Body of pancreas (tissue), 4 donors: ENCODE data around the gene FOXL3. TPM values are rescaled to one million over a fixed set of nuclear protein-coding genes. Genes with fewer than 3 reads are reported as not detected.

ENCODE experiments used
- ATAC-seq: fragments of 150-250 bp; one replicate; pipeline ENCODE4 v1.9.1; 2016
- DNase-seq, 4 donors: peaks; one replicate each; pipeline ENCODE4 v3.0.0-alpha.2; 2019
- H3K27ac ChIP-seq, 4 donors: fragments of 200-600 bp; sonication (generic); 1 replicate in 3 of 4; 2 replicates in 1 of 4; pipeline versions ENCODE4 v1.5.1 to v1.6.1; 2016 to 2019; ENCODE audit warnings: mild to moderate bottlenecking in 1 of 4, mixed read lengths in 1 of 4, moderate library complexity in 1 of 4
- H3K27me3 ChIP-seq, 2 donors: fragments of 200-600 bp; sonication (generic); one replicate each; pipeline ENCODE4 v1.6.0; 2016; ENCODE audit warnings: mild to moderate bottlenecking in 1 of 2
- H3K36me3 ChIP-seq, 2 donors: fragments of 200-600 bp; sonication (generic); replicated peaks in 1 of 2; 2 replicates each; pipeline ENCODE4 v1.5.1; 2016; ENCODE audit warnings: low read depth in 2 of 2; ENCODE audit not compliant: insufficient read depth in 1 of 2
- H3K4me1 ChIP-seq: fragments of 200-600 bp; sonication (generic); one replicate; pipeline ENCODE4 v1.6.0; 2016
- H3K4me3 ChIP-seq, 2 donors: fragments of 200-600 bp; sonication (generic); 1 replicate in 1 of 2; 2 replicates in 1 of 2; pipeline ENCODE4 v1.5.1; 2016 to 2019
- H3K9me3 ChIP-seq, 3 donors: fragments of 200-600 bp; sonication (generic); 1 replicate in 2 of 3; 2 replicates in 1 of 3; pipeline ENCODE4 v1.5.1; 2016
- POLR2A ChIP-seq, 3 donors: fragments of 450-650 bp; IDR thresholded peaks; one replicate each; pipeline ENCODE4 v1.6.1; 2016; ENCODE audit warnings: antibody characterized with exemption in 3 of 3, mild to moderate bottlenecking in 2 of 3
- WGBS, 2 donors: methylation state at CpG; one replicate each; pipeline ENCODE4 v1.1.5; 2017; 5-methylcytosine and 5-hydroxymethylcytosine counted together
- intact Hi-C: fragments of 100-400 bp; cut with DNase I; formaldehyde crosslinking; loops from one replicate; pipeline ENCODE4 v1.15.1; 2023
- total RNA-seq, 2 donors: library from RNA; depleted of rRNA; stranded (reverse); fragments of >200 nt; gene quantifications; one replicate each; pipeline ENCODE4 v1.1.0, GENCODE V29; 2016
- TF ChIP-seq, protein P1 (sequence below), 7 experiments: fragments of 450-650 bp in 4 of 7; fragments of 200-600 bp in 3 of 7; sonication (generic) in 3 of 7; IDR thresholded peaks; one replicate each; pipeline ENCODE4 v1.5.1; 2016 to 2019; ENCODE audit warnings: antibody characterized with exemption in 7 of 7

The FOXL3 gene
- total RNA-seq, 2 donors from 2014 or later: not detected

DNA sequence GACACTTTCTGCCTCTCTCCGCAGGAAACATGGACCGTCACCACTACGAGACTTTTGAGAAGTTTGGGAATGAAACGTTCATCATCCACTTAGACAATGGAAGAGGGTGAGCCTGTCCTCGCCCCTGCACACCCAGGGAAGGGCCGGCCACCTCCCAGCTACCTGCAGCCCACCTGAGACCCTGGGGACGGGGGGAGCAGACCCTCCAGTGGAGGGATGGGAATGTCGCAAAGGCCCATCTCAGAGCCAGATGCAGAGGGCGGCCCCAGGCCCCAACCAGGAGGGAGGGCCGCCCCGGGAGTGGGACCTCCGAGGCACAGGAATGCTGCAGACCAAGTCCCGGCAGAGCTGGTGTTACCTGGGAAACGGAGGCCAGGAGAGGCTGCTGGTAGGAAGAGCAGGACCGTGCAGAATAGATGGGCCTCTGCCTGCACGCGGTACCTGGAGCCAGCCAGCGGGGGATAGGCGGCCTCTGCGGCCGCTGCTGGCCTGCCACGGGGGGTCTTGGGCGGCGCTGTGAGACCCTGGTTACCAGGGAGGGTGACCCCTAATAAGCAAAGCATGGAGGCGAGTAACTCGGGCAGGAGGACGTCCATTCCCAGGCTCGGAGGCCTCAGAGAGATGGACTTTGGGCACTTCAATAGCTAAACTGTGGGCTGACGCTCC, 32.9 kb upstream of the FOXL3 start:
- no peak for TF ChIP-seq POLR2A (IDR thresholded peaks at IDR 0.05)
- TF ChIP-seq, protein P1, sequence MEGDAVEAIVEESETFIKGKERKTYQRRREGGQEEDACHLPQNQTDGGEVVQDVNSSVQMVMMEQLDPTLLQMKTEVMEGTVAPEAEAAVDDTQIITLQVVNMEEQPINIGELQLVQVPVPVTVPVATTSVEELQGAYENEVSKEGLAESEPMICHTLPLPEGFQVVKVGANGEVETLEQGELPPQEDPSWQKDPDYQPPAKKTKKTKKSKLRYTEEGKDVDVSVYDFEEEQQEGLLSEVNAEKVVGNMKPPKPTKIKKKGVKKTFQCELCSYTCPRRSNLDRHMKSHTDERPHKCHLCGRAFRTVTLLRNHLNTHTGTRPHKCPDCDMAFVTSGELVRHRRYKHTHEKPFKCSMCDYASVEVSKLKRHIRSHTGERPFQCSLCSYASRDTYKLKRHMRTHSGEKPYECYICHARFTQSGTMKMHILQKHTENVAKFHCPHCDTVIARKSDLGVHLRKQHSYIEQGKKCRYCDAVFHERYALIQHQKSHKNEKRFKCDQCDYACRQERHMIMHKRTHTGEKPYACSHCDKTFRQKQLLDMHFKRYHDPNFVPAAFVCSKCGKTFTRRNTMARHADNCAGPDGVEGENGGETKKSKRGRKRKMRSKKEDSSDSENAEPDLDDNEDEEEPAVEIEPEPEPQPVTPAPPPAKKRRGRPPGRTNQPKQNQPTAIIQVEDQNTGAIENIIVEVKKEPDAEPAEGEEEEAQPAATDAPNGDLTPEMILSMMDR (IDR thresholded peaks at IDR 0.05): no peak
- Histone ChIP-seq H3K36me3 (peaks cover 6 to 8% of the 10 kb centered on the region in 2 donors), H3K9me3 (no peaks in the 10 kb centered on the region), H3K27me3 (no peaks in the 10 kb centered on the region), H3K4me3 (no peak overlapping the region), H3K27ac (no peak overlapping the region), H3K4me1 (no peaks in the 10 kb centered on the region)
- DNase-seq (no peak), ATAC-seq (no peak)
- intact Hi-C loops: no loop called here
- 92 to 94% methylated on average over 19 to 28 of the region's 29 CpGs for WGBS, 2 donors

DNA sequence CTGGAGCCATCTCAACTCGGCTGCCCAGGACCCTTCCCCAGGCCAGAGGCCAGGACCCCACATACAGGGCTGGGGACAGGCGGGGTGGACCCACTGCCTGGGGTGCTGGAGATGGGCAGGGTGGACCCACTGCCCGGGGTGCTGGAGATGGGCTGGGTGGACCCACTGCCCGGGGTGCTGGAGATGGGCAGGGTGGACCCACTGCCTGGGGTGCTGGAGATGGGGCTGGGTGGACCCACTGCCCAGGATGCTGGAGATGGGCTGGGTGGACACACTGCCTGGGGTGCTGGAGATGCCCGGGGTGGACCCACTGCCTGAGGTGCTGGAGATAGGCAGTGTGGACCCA, 32.4 kb upstream of the FOXL3 start:
- intact Hi-C loops: no loop called here
- H3K4me1 ChIP-seq: no peaks in the 10 kb centered on the region

GRCh38 chr7:258476-259190, 31.3 kb upstream of the FOXL3 start:
- WGBS, 2 donors: 92 to 94% methylated on average over 25 to 30 of the region's 31 CpGs
- intact Hi-C loops: no loop called here

More for the DNA sequence above, 32.4 kb upstream of the FOXL3 start:
- Histone ChIP-seq H3K9me3 (no peaks in the 10 kb centered on the region), H3K27ac (no peak overlapping the region), H3K27me3 (no peaks in the 10 kb centered on the region), H3K36me3 (peaks cover 6 to 8% of the 10 kb centered on the region in 2 donors), H3K4me3 (no peak overlapping the region)
- WGBS, 2 donors: 73 to 74% methylated on average over 5 of the region's 5 CpGs
- no peak for TF ChIP-seq POLR2A (IDR thresholded peaks at IDR 0.05)
- DNase-seq: no peak
- ATAC-seq: no peak

GRCh38 chr7:259191-259505, 30.8 kb upstream of the FOXL3 start:
- TF ChIP-seq POLR2A (IDR thresholded peaks at IDR 0.05): no peak
- TF ChIP-seq, protein P1 (IDR thresholded peaks at IDR 0.05): no peak
- intact Hi-C loops: no loop called here
- H3K9me3 ChIP-seq: no peaks in the 10 kb centered on the region
- no peak overlapping the region for H3K27ac ChIP-seq
- DNase-seq (peak in 1 of 4 donors; percentile 2), ATAC-seq (no peak)
- no peak overlapping the region for H3K4me3 ChIP-seq
- no peaks in the 10 kb centered on the region for H3K4me1 ChIP-seq
- H3K27me3 ChIP-seq: no peaks in the 10 kb centered on the region
- H3K36me3 ChIP-seq: peaks cover 6 to 8% of the 10 kb centered on the region in 2 donors
- WGBS, 2 donors: 92 to 93% methylated on average over 13 to 15 of the region's 15 CpGs

More at GRCh38 chr7:258476-259190, 31.3 kb upstream of the FOXL3 start:
- H3K4me1 ChIP-seq: no peaks in the 10 kb centered on the region
- ATAC-seq (no peak), DNase-seq (no peak)
- TF ChIP-seq, protein P1 (IDR thresholded peaks at IDR 0.05): no peak
- TF ChIP-seq POLR2A (IDR thresholded peaks at IDR 0.05): no peak
- H3K4me3 ChIP-seq: no peak overlapping the region
- H3K27ac ChIP-seq: no peak overlapping the region
- H3K9me3 ChIP-seq: no peaks in the 10 kb centered on the region
- H3K27me3 ChIP-seq: no peaks in the 10 kb centered on the region
- H3K36me3 ChIP-seq: peaks cover 6 to 8% of the 10 kb centered on the region in 2 donors

GRCh38 chr7:259751-260405, 30.1 kb upstream of the FOXL3 start:
- H3K27ac ChIP-seq: no peak overlapping the region
- no peaks in the 10 kb centered on the region for H3K4me1 ChIP-seq
- peaks cover 6 to 8% of the 10 kb centered on the region in 2 donors for H3K36me3 ChIP-seq
- WGBS, 2 donors: 92 to 94% methylated on average over 43 of the region's 44 CpGs
- DNase-seq (peak in 1 of 4 donors; percentile 7), ATAC-seq (no peak)
- H3K9me3 ChIP-seq: no peaks in the 10 kb centered on the region
- no peak overlapping the region for H3K4me3 ChIP-seq
- H3K27me3 ChIP-seq: no peaks in the 10 kb centered on the region
- TF ChIP-seq, protein P1 (IDR thresholded peaks at IDR 0.05): no peak
- no peak for TF ChIP-seq POLR2A (IDR thresholded peaks at IDR 0.05)
- intact Hi-C loops: no loop called here
